H1 (cell line): ENCODE results near the gene FRMD3. TPM values are rescaled to one million over a fixed set of nuclear protein-coding genes. Genes with fewer than 3 reads are reported as not detected.

Experiments used
- BCL11A ChIP-seq, 2 experiments: IDR thresholded peaks; one replicate each; pipeline ENCODE4 v1.6.1; 2011; ENCODE audit warnings: low read depth in 2 of 2, low read length in 2 of 2, mild to moderate bottlenecking in 2 of 2
- CBX8 ChIP-seq: fragments of 300-800, 300-1000 bp; sonication (generic); IDR thresholded peaks from 2 replicates; pipeline ENCODE4 v1.7.1; 2016; ENCODE audit warnings: low read depth, low read length, borderline replicate concordance
- CHD7 ChIP-seq: fragments of 300-600 bp; sonication (generic); IDR thresholded peaks from 2 replicates; pipeline ENCODE4 v1.7.1; 2012; ENCODE audit warnings: low read length, moderate library complexity, mild to moderate bottlenecking, inconsistent platforms; ENCODE audit not compliant: insufficient replicate concordance
- EP300 ChIP-seq, 2 experiments: IDR thresholded peaks; 1 replicate in 1 of 2; 2 replicates in 1 of 2; pipeline ENCODE4 v1.6.1; 2011 to 2012; ENCODE audit warnings: low read depth in 2 of 2, low read length in 2 of 2, mild to moderate bottlenecking in 2 of 2, borderline replicate concordance in 1 of 2, inconsistent platforms in 1 of 2, moderate library complexity in 1 of 2
- GABPA ChIP-seq: IDR thresholded peaks from 2 replicates; pipeline ENCODE4 v1.6.1; 2011; ENCODE audit warnings: mild to moderate bottlenecking, low read length, moderate library complexity, borderline replicate concordance; ENCODE audit not compliant: insufficient read depth
- NANOG ChIP-seq: IDR thresholded peaks from 2 replicates; pipeline ENCODE4 v1.6.1; 2011; ENCODE audit warnings: low read length, low read depth, mild to moderate bottlenecking, inconsistent platforms; ENCODE audit not compliant: insufficient read depth, poor library complexity, severe bottlenecking
- NRF1 ChIP-seq: IDR thresholded peaks from 2 replicates; pipeline ENCODE4 v1.6.1; 2011; ENCODE audit warnings: mild to moderate bottlenecking, low read depth, low read length, improper control_type of control experiment
- SIRT6 ChIP-seq: IDR thresholded peaks from one replicate; pipeline ENCODE4 v1.7.1; 2012; ENCODE audit warnings: low read length, inconsistent platforms
- SP2 ChIP-seq: IDR thresholded peaks from 2 replicates; pipeline ENCODE4 v1.6.1; 2012; ENCODE audit warnings: mild to moderate bottlenecking, low read length, inconsistent platforms
- TAF7 ChIP-seq: optimal IDR thresholded peaks from 2 replicates; pipeline ENCODE3; 2011; ENCODE audit warnings: low read depth, mild to moderate bottlenecking, inconsistent platforms, low read length, moderate library complexity, borderline replicate concordance
- TEAD4 ChIP-seq: IDR thresholded peaks from 2 replicates; pipeline ENCODE4 v1.6.1; 2012; ENCODE audit warnings: low read depth, low read length, inconsistent platforms, mixed read lengths
- polyA plus RNA-seq, 7 experiments: library from polyadenylated mRNA; depleted of rRNA in 3 of 7; stranded (reverse) in 5 of 7; unstranded in 2 of 7; fragments of >200 nt in 5 of 7; fragments of 200-250 nt in 2 of 7; gene quantifications; 1 replicate in 5 of 7; 2 replicates in 1 of 7; 4 replicates in 1 of 7; pipeline versions ENCODE4 v1.2.1 to v1.2.3, GENCODE V29; 2011 to 2013; ENCODE audit warnings: missing spikeins in 2 of 7, mixed read lengths in 2 of 7
- total RNA-seq: library from RNA; stranded (reverse); fragmentation: NEBNext Ultra II Directional; extraction: Animal tissue kit (Norgen Biotek cat#: 25700); gene quantifications from 2 replicates; pipeline ENCODE4 v1.2.1, GENCODE V29; 2021

FRMD3 gene
- total and polyA plus RNA-seq, 2 of the 8 experiments (the other 6 are each of a cell fraction or from before 2014, with no cell fraction given) = 0.15 to 1.4 TPM

- TF ChIP-seq CHD7 = no peak
- no peak for TF ChIP-seq NRF1
- no peak for TF ChIP-seq EP300 (IDR thresholded peaks at IDR 0.05; ENCODE audit: borderline replicate concordance in 1 of 2, low read depth in 2 of 2, low read length in 2 of 2)
- no peak for TF ChIP-seq TAF7
- TF ChIP-seq BCL11A (IDR thresholded peaks at IDR 0.05; ENCODE audit: low read depth in 2 of 2, low read length in 2 of 2) = no peak
- no peak for TF ChIP-seq NANOG
- no peak for TF ChIP-seq CBX8
- no peak for TF ChIP-seq TEAD4
- TF ChIP-seq SP2 = no peak
- TF ChIP-seq GABPA = no peak
- TF ChIP-seq SIRT6 = no peak
These were observed 183.2 kb downstream of the FRMD3 start (continued) for GRCh38 chr9:83355024-83355444.
